Subcutaneous abdominal adipose tissue (tissue), 5 donors: Measurements from ENCODE around the gene SPG11.
"Not testable (repeated sequence)": the region's sequence is repeated elsewhere in the genome, so short reads cannot be mapped to it uniquely, and the experiment has no call there.

Source experiments
- H3K27ac ChIP-seq: one replicate; pipeline ENCODE4 v1.7.0; 2013; ENCODE audit warnings: low read depth, mild to moderate bottlenecking, inconsistent platforms, low read length, moderate library complexity
- H3K27me3 ChIP-seq, 5 donors: one replicate each; pipeline ENCODE4 v1.7.0; 2013; ENCODE audit warnings: low read length in 5 of 5, inconsistent platforms in 1 of 5; ENCODE audit not compliant: control insufficient read depth in 5 of 5, insufficient read depth in 4 of 5
- H3K36me3 ChIP-seq, 5 donors: one replicate each; pipeline ENCODE4 v1.7.0; 2013; ENCODE audit warnings: low read length in 5 of 5; ENCODE audit not compliant: control insufficient read depth in 5 of 5, insufficient read depth in 5 of 5
- H3K4me1 ChIP-seq, 5 donors: one replicate each; pipeline ENCODE4 v1.7.0; 2013; ENCODE audit warnings: low read length in 5 of 5, mild to moderate bottlenecking in 3 of 5, moderate library complexity in 1 of 5; ENCODE audit not compliant: control insufficient read depth in 5 of 5, insufficient read depth in 5 of 5
- H3K4me3 ChIP-seq, 5 donors: one replicate each; pipeline ENCODE4 v1.7.0; 2013; ENCODE audit warnings: low read length in 5 of 5, low read depth in 1 of 5
- H3K9ac ChIP-seq, 5 donors: one replicate each; pipeline ENCODE4 v1.7.0; 2013; ENCODE audit warnings: low read length in 5 of 5, mild to moderate bottlenecking in 4 of 5, moderate library complexity in 3 of 5
- H3K9me3 ChIP-seq, 5 donors: one replicate each; pipeline ENCODE4 v1.7.0; 2013; ENCODE audit warnings: low read length in 5 of 5; ENCODE audit not compliant: control insufficient read depth in 5 of 5
- donor health status: healthy.
- donor health status: healthy.
- donor health status: healthy.
- donor health status: healthy.
- donor health status: healthy.

The SPG11 gene

GRCh38 chr15:44633603-44634002 is 29.9 kb downstream of the SPG11 start:
- Histone ChIP-seq H3K9me3 (no peaks in the 10 kb centered on the region), H3K9ac (no peak overlapping the region), H3K4me3 (no peak overlapping the region), H3K27me3 (no peaks in the 10 kb centered on the region), H3K27ac (no peak overlapping the region), H3K36me3 (peaks cover 9 to 63% (median 48%) of the 10 kb centered on the region in 5 donors), H3K4me1 (no peaks in the 10 kb centered on the region)

- peaks cover 45 to 82% (median 61%) of the 10 kb centered on the region in 5 donors for H3K36me3 ChIP-seq
- H3K9ac ChIP-seq, H3K4me3 ChIP-seq, H3K27me3 ChIP-seq, H3K27ac ChIP-seq, H3K4me1 ChIP-seq, H3K9me3 ChIP-seq: not testable (repeated sequence)
These were observed 38.2 kb downstream of the SPG11 start for GRCh38 chr15:44625286-44625685.

- H3K27me3 ChIP-seq, result no peaks in the 10 kb centered on the region
- H3K4me1 ChIP-seq, result no peaks in the 10 kb centered on the region
- no peak overlapping the region for H3K4me3 ChIP-seq
- peaks cover 44 to 78% (median 59%) of the 10 kb centered on the region in 5 donors for H3K36me3 ChIP-seq
- H3K9ac ChIP-seq, result no peak overlapping the region
- no peak overlapping the region for H3K27ac ChIP-seq
- no peaks in the 10 kb centered on the region for H3K9me3 ChIP-seq
These were observed 40.3 kb downstream of the SPG11 start for GRCh38 chr15:44623178-44623577.

- H3K27ac ChIP-seq, result no peak overlapping the region
- H3K9me3 ChIP-seq, result no peaks in the 10 kb centered on the region
- H3K4me1 ChIP-seq, result no peaks in the 10 kb centered on the region
- H3K27me3 ChIP-seq, result no peaks in the 10 kb centered on the region
- H3K36me3 ChIP-seq, result peaks cover 40 to 73% (median 59%) of the 10 kb centered on the region in 5 donors
- no peak overlapping the region for H3K4me3 ChIP-seq
- H3K9ac ChIP-seq, result no peak overlapping the region
These were observed 43.4 kb downstream of the SPG11 start for GRCh38 chr15:44620081-44620480.

GRCh38 chr15:44616974-44617373 is 46.5 kb downstream of the SPG11 start:
- no peaks in the 10 kb centered on the region for H3K4me1 ChIP-seq
- no peak overlapping the region for H3K27ac ChIP-seq
- no peaks in the 10 kb centered on the region for H3K9me3 ChIP-seq
- H3K4me3 ChIP-seq, result no peak overlapping the region
- H3K9ac ChIP-seq, result no peak overlapping the region
- peaks cover 48 to 79% (median 64%) of the 10 kb centered on the region in 5 donors for H3K36me3 ChIP-seq
- H3K27me3 ChIP-seq, result no peaks in the 10 kb centered on the region

- Histone ChIP-seq H3K36me3 (peaks cover 51 to 71% (median 55%) of the 10 kb centered on the region in 5 donors), H3K4me3 (no peak overlapping the region), H3K27ac (no peak overlapping the region), H3K4me1 (no peaks in the 10 kb centered on the region), H3K9me3 (no peaks in the 10 kb centered on the region), H3K9ac (no peak overlapping the region), H3K27me3 (no peaks in the 10 kb centered on the region)
These were observed 56.7 kb downstream of the SPG11 start for GRCh38 chr15:44606740-44607139.

GRCh38 chr15:44603126-44603525 is 60.3 kb downstream of the SPG11 start:
- no peak overlapping the region for H3K4me3 ChIP-seq
- no peaks in the 10 kb centered on the region for H3K9me3 ChIP-seq
- H3K27me3 ChIP-seq, result no peaks in the 10 kb centered on the region
- H3K9ac ChIP-seq, result no peak overlapping the region
- peaks cover 49 to 94% (median 64%) of the 10 kb centered on the region in 5 donors for H3K36me3 ChIP-seq
- no peak overlapping the region for H3K27ac ChIP-seq
- no peaks in the 10 kb centered on the region for H3K4me1 ChIP-seq

- Histone ChIP-seq H3K9me3 (no peaks in the 10 kb centered on the region), H3K27ac (no peak overlapping the region), H3K4me1 (no peaks in the 10 kb centered on the region), H3K9ac (no peak overlapping the region), H3K27me3 (no peaks in the 10 kb centered on the region), H3K36me3 (peaks cover 40 to 91% (median 68%) of the 10 kb centered on the region in 5 donors), H3K4me3 (no peak overlapping the region)
These were observed 64.6 kb downstream of the SPG11 start for GRCh38 chr15:44598892-44599291.

GRCh38 chr15:44598066-44598465 is 65.4 kb downstream of the SPG11 start:
- Histone ChIP-seq H3K4me3 (no peak overlapping the region), H3K36me3 (peaks cover 33 to 90% (median 68%) of the 10 kb centered on the region in 5 donors), H3K4me1 (no peaks in the 10 kb centered on the region), H3K27ac (no peak overlapping the region), H3K9ac (no peak overlapping the region), H3K9me3 (no peaks in the 10 kb centered on the region), H3K27me3 (no peaks in the 10 kb centered on the region)

- H3K27ac ChIP-seq, result no peak overlapping the region
- H3K9me3 ChIP-seq, result no peaks in the 10 kb centered on the region
- no peaks in the 10 kb centered on the region for H3K4me1 ChIP-seq
- no peak overlapping the region for H3K4me3 ChIP-seq
- peaks cover 32 to 90% (median 72%) of the 10 kb centered on the region in 5 donors for H3K36me3 ChIP-seq
- no peak overlapping the region for H3K9ac ChIP-seq
- no peaks in the 10 kb centered on the region for H3K27me3 ChIP-seq
These were observed 66.9 kb downstream of the SPG11 start for GRCh38 chr15:44596511-44597010.
